GM12878 (cell line): ENCODE data around the gene ENAH. TPM values are rescaled to one million over a fixed set of nuclear protein-coding genes. Genes with fewer than 3 reads are reported as not detected.

Experiments used
- ATAC-seq: fragments of 200-7000 bp; cut with Tn5 transposase; 3 replicates; pipeline ENCODE4 v1.9.1; 2020; ENCODE audit warnings: mild to moderate bottlenecking, moderate library complexity
- BruUV-seq: library from RNA; stranded (reverse); fragments of 400-500 nt; replicated peaks from 2 replicates; lab custom pipeline; 2021; lab: Mats Ljungman, UMichigan
- CTCF ChIA-PET: fragments of 300-600 bp; sonication (Branson Sonifier 250); formaldehyde crosslinking; extraction: SDS; loops from one replicate; lab custom pipeline; 2021; ENCODE audit warnings: inconsistent platforms; lab: Yijun Ruan, JAX
- POLR2A ChIA-PET: fragments of 350-600 bp; formaldehyde crosslinking; extraction: SDS; loops from one replicate; lab custom pipeline; 2021; ENCODE audit warnings: inconsistent platforms; lab: Charles Lee
- RAD21 ChIA-PET: fragments of 300-600 bp; sonication (Branson Sonifier 250); formaldehyde crosslinking; loops from one replicate; lab custom pipeline; 2023; ENCODE audit warnings: antibody characterized with exemption; ENCODE audit not compliant: unreplicated experiment; lab: Charles Lee
- SMC1A ChIA-PET: fragments of 300-600 bp; sonication (Branson Sonifier 250); formaldehyde crosslinking; loops from one replicate; lab custom pipeline; 2023; ENCODE audit not compliant: unreplicated experiment, uncharacterized antibody; lab: Charles Lee
- DNase-seq: peaks from one replicate; pipeline ENCODE4 v3.0.0-alpha.2; 2011; ENCODE audit warnings: low read depth, low spot score
- FAIRE-seq: peaks from 3 replicates; lab custom pipeline; 2011; peaks lifted over from hg19 to GRCh38; lab: Jason Lieb, UNC
- H2AFZ ChIP-seq: 2 replicates; pipeline ENCODE4 v1.6.0; 2011; ENCODE audit warnings: low read depth, low read length, control low read depth; ENCODE audit not compliant: control insufficient read depth
- H3K27ac ChIP-seq: 2 replicates; pipeline ENCODE4 v1.5.1; 2011; ENCODE audit warnings: control low read depth; ENCODE audit not compliant: control insufficient read depth, insufficient read depth
- H3K27me3 ChIP-seq, 2 experiments: replicated peaks in 1 of 2; 2 replicates each; pipeline versions ENCODE4 v1.6.0 to v1.6.1; 2011; ENCODE audit warnings: low read length in 1 of 2; ENCODE audit not compliant: control insufficient read depth in 2 of 2, insufficient read depth in 2 of 2
- H3K36me3 ChIP-seq, 2 experiments: 2 replicates each; pipeline ENCODE4 v1.5.1; 2011; ENCODE audit warnings: low read length in 1 of 2; ENCODE audit not compliant: control insufficient read depth in 2 of 2, insufficient read depth in 2 of 2
- H3K4me1 ChIP-seq: 2 replicates; pipeline ENCODE4 v1.6.1; 2011; ENCODE audit warnings: mild to moderate bottlenecking, low read length, moderate library complexity, mixed read lengths; ENCODE audit not compliant: control insufficient read depth, insufficient read depth
- H3K4me2 ChIP-seq: 2 replicates; pipeline ENCODE4 v1.6.0; 2011; ENCODE audit warnings: control low read depth; ENCODE audit not compliant: control insufficient read depth, insufficient read depth
- H3K4me3 ChIP-seq: fragments of 200-600 bp; sonication (generic); 2 replicates; pipeline ENCODE4 v1.5.1; 2016
- H3K79me2 ChIP-seq: 2 replicates; pipeline ENCODE4 v1.6.0; 2011; ENCODE audit warnings: low read length; ENCODE audit not compliant: control insufficient read depth, insufficient read depth
- H3K9ac ChIP-seq: 2 replicates; pipeline ENCODE4 v1.8.0; 2011; ENCODE audit warnings: low read length, control low read depth, mixed read lengths; ENCODE audit not compliant: control insufficient read depth, insufficient read depth
- H3K9me3 ChIP-seq: replicated peaks from 3 replicates; pipeline ENCODE4 v1.5.1; 2011; ENCODE audit warnings: mild to moderate bottlenecking, low read length; ENCODE audit not compliant: control insufficient read depth, insufficient read depth
- H4K20me1 ChIP-seq: 2 replicates; pipeline ENCODE4 v1.6.0; 2011; ENCODE audit not compliant: control insufficient read depth, insufficient read depth
- CREB1 ChIP-seq: IDR thresholded peaks from 2 replicates; pipeline ENCODE4 v1.6.1; 2012; ENCODE audit warnings: low read depth, mild to moderate bottlenecking, inconsistent platforms
- CREM ChIP-seq: IDR thresholded peaks from 2 replicates; pipeline ENCODE4 v1.6.1; 2014; ENCODE audit warnings: antibody characterized with exemption, low read depth
- EP300 ChIP-seq, 2 experiments: fragments of 150-350 bp in 1 of 2; IDR thresholded peaks; 2 replicates each; pipeline ENCODE4 v1.6.1; 2011 to 2012; ENCODE audit warnings: low read depth in 2 of 2, low read length in 2 of 2, borderline replicate concordance in 1 of 2, improper control_type of control experiment in 1 of 2, inconsistent platforms in 1 of 2; ENCODE audit not compliant: control insufficient read depth in 1 of 2
- EZH2 ChIP-seq: IDR thresholded peaks from 2 replicates; pipeline ENCODE4 v1.6.1; 2012; ENCODE audit warnings: low read depth, mild to moderate bottlenecking, control low read depth, inconsistent platforms, low read length, borderline replicate concordance; ENCODE audit not compliant: control insufficient read depth
- HSF1 ChIP-seq: fragments of 150-350 bp; IDR thresholded peaks from 2 replicates; pipeline ENCODE4 v1.6.1; 2014; ENCODE audit warnings: mild to moderate bottlenecking, low read depth, low read length
- MTA2 ChIP-seq: fragments of 450-650 bp; IDR thresholded peaks from 2 replicates; pipeline ENCODE4 v1.6.1; 2016; ENCODE audit warnings: low read depth, mild to moderate bottlenecking, moderate library complexity
- NRF1 ChIP-seq: conservative IDR thresholded peaks from 2 replicates; pipeline ENCODE4 v1.6.1; 2011; ENCODE audit warnings: mild to moderate bottlenecking, low read depth, low read length, improper control_type of control experiment
- POLR2A ChIP-seq: IDR thresholded peaks from 2 replicates; pipeline ENCODE4 v1.6.1; 2011; ENCODE audit warnings: low read depth, mild to moderate bottlenecking, low read length
- RELB ChIP-seq: fragments of 450-650 bp; IDR thresholded peaks from 2 replicates; pipeline ENCODE4 v1.6.1; 2017; ENCODE audit warnings: low read depth, mild to moderate bottlenecking, moderate library complexity
- SMC3 ChIP-seq: IDR thresholded peaks from 2 replicates; pipeline ENCODE4 v1.6.1; 2011; ENCODE audit warnings: low read length, improper control_type of control experiment, borderline replicate concordance
- SREBF1 ChIP-seq: IDR thresholded peaks from 2 replicates; pipeline ENCODE4 v1.6.1; 2012; ENCODE audit warnings: mild to moderate bottlenecking, low read length
- SRF ChIP-seq, 2 experiments: IDR thresholded peaks; 2 replicates each; pipeline ENCODE4 v1.6.1; 2011; ENCODE audit warnings: low read depth in 2 of 2, low read length in 2 of 2, mild to moderate bottlenecking in 1 of 2, moderate library complexity in 1 of 2
- ZBED1 ChIP-seq: IDR thresholded peaks from 2 replicates; pipeline ENCODE4 v1.6.1; 2016; ENCODE audit warnings: borderline replicate concordance
- ZSCAN29 ChIP-seq: fragments of 450-650 bp; IDR thresholded peaks from 2 replicates; pipeline ENCODE4 v1.6.1; 2017; ENCODE audit warnings: mild to moderate bottlenecking, moderate library complexity
- WGBS: methylation state at CpG from one replicate; pipeline ENCODE4 v1.1.6; 2016; ENCODE audit warnings: low lambda C conversion rate; ENCODE audit not compliant: insufficient replicate concordance, insufficient coverage; ENCODE audit errors: missing lambda C conversion rate; 5-methylcytosine and 5-hydroxymethylcytosine counted together
- in situ Hi-C: fragments of 300-500 bp; cut with MboI; formaldehyde crosslinking; loops from 9 replicates; pipeline ENCODE4 v1.14.3; 2018; ENCODE audit warnings: mixed read lengths
- intact Hi-C: fragments of 100-400 bp; cut with micrococcal nuclease; formaldehyde crosslinking; loops from one replicate; pipeline ENCODE4 v1.14.2; 2022; ENCODE audit not compliant: unreplicated experiment
- polyA plus RNA-seq, 11 experiments: library from polyadenylated mRNA; depleted of rRNA in 4 of 11; unstranded in 6 of 11; stranded (reverse) in 5 of 11; fragments of >200 nt; fragmentation: Nextera tagmentation in 4 of 11; fragmentation: Illumina TruSeq in 1 of 11; extraction: Ambion mirVana in 4 of 11; extraction: Trizol in 1 of 11; gene quantifications; 1 replicate in 1 of 11; 2 replicates in 10 of 11; pipeline versions ENCODE4 v1.2.1 to v1.2.3, GENCODE V29; 2011 to 2016; ENCODE audit warnings: inconsistent platforms in 2 of 11, missing spikeins in 2 of 11, low read depth in 1 of 11
- total RNA-seq, 4 experiments: library from RNA; depleted of rRNA in 3 of 4; stranded (reverse); fragments of >200 nt in 3 of 4; fragmentation: Illumina TruSeq in 1 of 4; extraction: Trizol in 1 of 4; gene quantifications; 2 replicates each; pipeline versions ENCODE4 v1.2.1 to v1.2.3, GENCODE V29; 2013 to 2021

ENAH gene
- total and polyA plus RNA-seq, 10 of the 15 experiments (the other 5 are each of a cell fraction or from before 2014, with no cell fraction given): under 0.01 to 0.62 (median 0.06) TPM; not detected in 5

GRCh38 chr1:225549821-225550220 is 103.1 kb downstream of the ENAH start:
- no TSS peak for BruUV-seq
- no peak for ATAC-seq
- no peak for TF ChIP-seq SRF (IDR thresholded peaks at IDR 0.05; ENCODE audit: low read depth in 2 of 2, low read length in 2 of 2)
- TF ChIP-seq POLR2A: no peak
- TF ChIP-seq CREB1: no peak
- no peak for TF ChIP-seq CREM
- TF ChIP-seq ZBED1: no peak
- in situ Hi-C loops: no loop called here
- FAIRE-seq: no peak
- H3K4me3 ChIP-seq: no peak overlapping the region
- WGBS: 79% methylated on average over 2 of the region's 2 CpGs
- no peaks in the 10 kb centered on the region for H4K20me1 ChIP-seq
- no peaks in the 10 kb centered on the region for H3K9me3 ChIP-seq
- no peaks in the 10 kb centered on the region for H3K79me2 ChIP-seq
- H3K27me3 ChIP-seq: no peaks in the 10 kb centered on the region
- CTCF ChIA-PET: interaction anchor here (0.7 to 1.4 kb wide), 3 partner anchors 69 to 75 kb away, joined by 3 to 4 read pairs (median 3); no protein-coding TSS in a partner anchor
- H3K4me1 ChIP-seq: no peaks in the 10 kb centered on the region
- POLR2A ChIA-PET: interaction anchor here (0.6 kb wide), 1 partner anchor 252 kb away, joined by 5 read pairs; no protein-coding TSS in a partner anchor
- SMC1A ChIA-PET: no interaction called here
- no peak overlapping the region for H3K27ac ChIP-seq
- no peaks in the 10 kb centered on the region for H3K36me3 ChIP-seq
- RAD21 ChIA-PET: no interaction called here
- no peak overlapping the region for H3K9ac ChIP-seq
- intact Hi-C loops: loop anchor here (5.0 to 10.0 kb wide), 3 partner anchors 73 to 295 kb away; no protein-coding TSS in a partner anchor
- no peak overlapping the region for H3K4me2 ChIP-seq
- no peak overlapping the region for H2AFZ ChIP-seq
- DNase-seq: no peak

- no peak for DNase-seq
- RAD21 ChIA-PET: no interaction called here
- no peak overlapping the region for H3K4me3 ChIP-seq
- no peaks in the 10 kb centered on the region for H4K20me1 ChIP-seq
- ATAC-seq: no peak
- no peaks in the 10 kb centered on the region for H3K27me3 ChIP-seq
- H3K4me2 ChIP-seq: no peak overlapping the region
- WGBS: 50% methylated on average over 4 of the region's 4 CpGs
- H2AFZ ChIP-seq: no peak overlapping the region
- H3K79me2 ChIP-seq: no peaks in the 10 kb centered on the region
- intact Hi-C loops: loop anchor here (5.0 kb wide), 1 partner anchor 71 kb away; no protein-coding TSS in a partner anchor
- FAIRE-seq: no peak
- POLR2A ChIA-PET: interaction anchor here (0.7 kb wide), 1 partner anchor 29 kb away, joined by 4 read pairs; no protein-coding TSS in a partner anchor
- H3K27ac ChIP-seq: no peak overlapping the region
- no peaks in the 10 kb centered on the region for H3K36me3 ChIP-seq
- no peaks in the 10 kb centered on the region for H3K9me3 ChIP-seq
- no peaks in the 10 kb centered on the region for H3K4me1 ChIP-seq
- no TSS peak for BruUV-seq
- in situ Hi-C loops: no loop called here
- H3K9ac ChIP-seq: no peak overlapping the region
- CTCF ChIA-PET: no interaction called here
- SMC1A ChIA-PET: interaction anchor here (0.6 kb wide), 1 partner anchor 9 kb away, joined by 3 read pairs; no protein-coding TSS in a partner anchor
- no peak for TF ChIP-seq ZSCAN29
- no peak for TF ChIP-seq RELB
- no peak for TF ChIP-seq HSF1
- no peak for TF ChIP-seq EP300 (IDR thresholded peaks at IDR 0.05; ENCODE audit: borderline replicate concordance in 1 of 2, control insufficient read depth in 1 of 2, low read depth in 2 of 2, low read length in 2 of 2)
- TF ChIP-seq SMC3: no peak
- TF ChIP-seq EZH2: no peak
- no peak for TF ChIP-seq SREBF1
- TF ChIP-seq NRF1: no peak
- no peak for TF ChIP-seq CREB1
- no peak for TF ChIP-seq MTA2
Observed at GRCh38 chr1:225548140-225548857, 104.6 kb downstream of the ENAH start.
